ENCODE data around the gene MED1.
"Not testable (repeated sequence)": the region's sequence is repeated elsewhere in the genome, so short reads cannot be mapped to it uniquely, and the experiment has no call there.

The MED1 gene

GRCh38 chr17:39468610-39469009 lies 17.5 kb upstream of the MED1 start:
- H3K36me3 ChIP-seq (ENCODE audit: control insufficient read depth, insufficient read depth, low read length): peaks cover 25% of the 10 kb centered on the region
- H3K27me3 ChIP-seq (ENCODE audit: control insufficient read depth, insufficient read depth, low read length, poor library complexity, severe bottlenecking); H3K27ac ChIP-seq (ENCODE audit: insufficient read depth, low read depth, low read length, poor library complexity, severe bottlenecking); H3K9me3 ChIP-seq (ENCODE audit: control insufficient read depth, low read length); H3K4me3 ChIP-seq (ENCODE audit: insufficient read depth, low read depth, low read length); H3K4me1 ChIP-seq (ENCODE audit: control insufficient read depth, insufficient read depth, low read length): not testable (repeated sequence)
- WGBS, 2 experiments: 90 to 94% methylated on average over 8 to 11 of the region's 11 CpGs

DNA sequence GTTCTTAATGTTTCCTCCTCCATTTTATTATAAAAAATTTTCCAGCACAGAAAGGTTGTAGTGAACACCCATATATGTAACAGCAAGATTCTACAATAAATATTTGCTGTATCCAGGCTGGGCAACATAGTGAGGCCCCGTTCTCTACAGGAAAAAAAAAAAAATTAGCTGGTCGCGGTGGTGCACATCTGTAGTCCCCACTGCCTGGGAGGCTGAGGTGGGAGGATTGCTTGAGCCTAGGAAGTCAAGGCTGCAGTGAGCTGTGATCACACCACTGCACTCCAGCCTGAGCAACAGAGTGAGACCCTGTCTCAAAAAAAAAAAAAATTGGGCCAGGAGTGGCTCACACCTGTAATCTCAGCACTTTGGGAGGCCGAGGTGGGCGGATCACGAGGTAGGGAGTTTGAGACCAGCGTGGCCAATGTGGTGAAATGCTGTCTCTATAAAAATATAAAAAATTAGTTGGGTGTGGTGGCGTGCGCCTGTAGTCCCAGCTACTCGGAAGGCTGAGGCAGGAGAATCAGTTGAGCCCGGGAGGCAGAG lies 13.6 kb upstream of the MED1 start:
- H3K27ac ChIP-seq (ENCODE audit: insufficient read depth, low read depth, low read length, poor library complexity, severe bottlenecking); H3K9me3 ChIP-seq (ENCODE audit: control insufficient read depth, low read length); H3K27me3 ChIP-seq (ENCODE audit: control insufficient read depth, insufficient read depth, low read length, poor library complexity, severe bottlenecking); H3K36me3 ChIP-seq (ENCODE audit: control insufficient read depth, insufficient read depth, low read length); H3K4me1 ChIP-seq (ENCODE audit: control insufficient read depth, insufficient read depth, low read length): not testable (repeated sequence)
- H3K4me3 ChIP-seq (ENCODE audit: insufficient read depth, low read depth, low read length): peak overlapping the region; percentile 97
- 94 to 95% methylated on average over 11 of the region's 11 CpGs for WGBS, 2 experiments

DNA sequence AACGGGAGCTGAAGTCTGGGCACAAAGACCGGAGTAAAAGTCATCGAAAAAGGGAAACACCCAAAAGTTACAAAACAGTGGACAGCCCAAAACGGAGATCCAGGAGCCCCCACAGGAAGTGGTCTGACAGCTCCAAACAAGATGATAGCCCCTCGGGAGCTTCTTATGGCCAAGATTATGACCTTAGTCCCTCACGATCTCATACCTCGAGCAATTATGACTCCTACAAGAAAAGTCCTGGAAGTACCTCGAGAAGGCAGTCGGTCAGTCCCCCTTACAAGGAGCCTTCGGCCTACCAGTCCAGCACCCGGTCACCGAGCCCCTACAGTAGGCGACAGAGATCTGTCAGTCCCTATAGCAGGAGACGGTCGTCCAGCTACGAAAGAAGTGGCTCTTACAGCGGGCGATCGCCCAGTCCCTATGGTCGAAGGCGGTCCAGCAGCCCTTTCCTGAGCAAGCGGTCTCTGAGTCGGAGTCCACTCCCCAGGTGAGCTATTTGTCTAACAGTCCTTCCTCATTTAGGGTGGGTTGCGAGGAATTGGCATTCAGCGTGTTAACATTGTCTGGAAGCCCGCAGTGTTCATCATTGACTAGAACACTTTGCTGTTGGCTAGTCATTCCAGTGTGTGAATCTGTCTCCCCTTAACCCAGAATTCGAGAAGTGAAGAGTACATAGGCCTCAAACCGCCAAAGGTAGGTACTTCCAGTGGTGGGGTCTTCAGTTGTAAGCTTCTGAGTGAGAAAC lies 11.7 kb upstream of the MED1 start:
- Histone ChIP-seq H3K4me3 (ENCODE audit: insufficient read depth, low read depth, low read length) (peak overlapping the region; percentile 97), H3K36me3 (ENCODE audit: control insufficient read depth, insufficient read depth, low read length) (no peaks in the 10 kb centered on the region), H3K9me3 (ENCODE audit: control insufficient read depth, low read length) (no peaks in the 10 kb centered on the region), H3K27me3 (ENCODE audit: control insufficient read depth, insufficient read depth, low read length, poor library complexity, severe bottlenecking) (no peaks in the 10 kb centered on the region), H3K27ac (ENCODE audit: insufficient read depth, low read depth, low read length, poor library complexity, severe bottlenecking) (no peak overlapping the region), H3K4me1 (ENCODE audit: control insufficient read depth, insufficient read depth, low read length) (peaks cover 8% of the 10 kb centered on the region)
- 6 to 9% methylated on average over 28 of the region's 28 CpGs for WGBS, 2 experiments

DNA sequence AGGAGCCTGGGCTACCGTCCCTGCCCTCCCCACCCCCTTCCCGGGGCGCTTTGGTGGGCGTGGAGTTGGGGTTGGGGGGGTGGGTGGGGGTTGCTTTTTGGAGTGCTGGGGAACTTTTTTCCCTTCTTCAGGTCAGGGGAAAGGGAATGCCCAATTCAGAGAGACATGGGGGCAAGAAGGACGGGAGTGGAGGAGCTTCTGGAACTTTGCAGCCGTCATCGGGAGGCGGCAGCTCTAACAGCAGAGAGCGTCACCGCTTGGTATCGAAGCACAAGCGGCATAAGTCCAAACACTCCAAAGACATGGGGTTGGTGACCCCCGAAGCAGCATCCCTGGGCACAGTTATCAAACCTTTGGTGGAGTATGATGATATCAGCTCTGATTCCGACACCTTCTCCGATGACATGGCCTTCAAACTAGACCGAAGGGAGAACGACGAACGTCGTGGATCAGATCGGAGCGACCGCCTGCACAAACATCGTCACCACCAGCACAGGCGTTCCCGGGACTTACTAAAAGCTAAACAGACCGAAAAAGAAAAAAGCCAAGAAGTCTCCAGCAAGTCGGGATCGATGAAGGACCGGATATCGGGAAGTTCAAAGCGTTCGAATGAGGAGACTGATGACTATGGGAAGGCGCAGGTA lies 11.0 kb upstream of the MED1 start:
- no peaks in the 10 kb centered on the region for H3K9me3 ChIP-seq (ENCODE audit: control insufficient read depth, low read length)
- peaks cover 8% of the 10 kb centered on the region for H3K4me1 ChIP-seq (ENCODE audit: control insufficient read depth, insufficient read depth, low read length)
- H3K36me3 ChIP-seq (ENCODE audit: control insufficient read depth, insufficient read depth, low read length): no peaks in the 10 kb centered on the region
- WGBS, 2 experiments: 1 to 2% methylated on average over 31 of the region's 34 CpGs
- H3K4me3 ChIP-seq (ENCODE audit: insufficient read depth, low read depth, low read length): peak overlapping the region; percentile 97
- H3K27me3 ChIP-seq (ENCODE audit: control insufficient read depth, insufficient read depth, low read length, poor library complexity, severe bottlenecking): no peaks in the 10 kb centered on the region
- peak overlapping the region; percentile 97 for H3K27ac ChIP-seq (ENCODE audit: insufficient read depth, low read depth, low read length, poor library complexity, severe bottlenecking)

GRCh38 chr17:39461113-39461925 lies 10.3 kb upstream of the MED1 start, which contains the start of gene CDK12:
Gene CDK12, plus strand, starts transcription at chr17:39461486. Its CDS starts 586 bp downstream, at chr17:39462072.
- 4% methylated on average over 45 to 49 of the region's 51 CpGs for WGBS, 2 experiments
- Histone ChIP-seq H3K27me3 (ENCODE audit: control insufficient read depth, insufficient read depth, low read length, poor library complexity, severe bottlenecking) (no peaks in the 10 kb centered on the region), H3K27ac (ENCODE audit: insufficient read depth, low read depth, low read length, poor library complexity, severe bottlenecking) (peak within 1 kb of the TSS; percentile 97), H3K9me3 (ENCODE audit: control insufficient read depth, low read length) (no peaks in the 10 kb centered on the region), H3K36me3 (ENCODE audit: control insufficient read depth, insufficient read depth, low read length) (no peaks in the 10 kb centered on the region), H3K4me3 (ENCODE audit: insufficient read depth, low read depth, low read length) (peak within 1 kb of the TSS; percentile 97), H3K4me1 (ENCODE audit: control insufficient read depth, insufficient read depth, low read length) (peaks cover 8% of the 10 kb centered on the region)

GRCh38 chr17:39455919-39456318 lies 4.9 kb upstream of the MED1 start:
- Histone ChIP-seq H3K4me1 (ENCODE audit: control insufficient read depth, insufficient read depth, low read length) (no peaks in the 10 kb centered on the region), H3K4me3 (ENCODE audit: insufficient read depth, low read depth, low read length) (no peak overlapping the region), H3K27ac (ENCODE audit: insufficient read depth, low read depth, low read length, poor library complexity, severe bottlenecking) (no peak overlapping the region), H3K27me3 (ENCODE audit: control insufficient read depth, insufficient read depth, low read length, poor library complexity, severe bottlenecking) (no peaks in the 10 kb centered on the region), H3K36me3 (ENCODE audit: control insufficient read depth, insufficient read depth, low read length) (no peaks in the 10 kb centered on the region), H3K9me3 (ENCODE audit: control insufficient read depth, low read length) (no peaks in the 10 kb centered on the region)
- WGBS, 2 experiments: 89 to 91% methylated on average over 4 of the region's 4 CpGs

GRCh38 chr17:39450051-39450450 lies 1.0 kb downstream of the MED1 start:
- no peak overlapping the region for H3K27ac ChIP-seq (ENCODE audit: insufficient read depth, low read depth, low read length, poor library complexity, severe bottlenecking)
- H3K9me3 ChIP-seq (ENCODE audit: control insufficient read depth, low read length): no peaks in the 10 kb centered on the region
- H3K36me3 ChIP-seq (ENCODE audit: control insufficient read depth, insufficient read depth, low read length): peaks cover 15% of the 10 kb centered on the region
- WGBS, 2 experiments: 90 to 93% methylated on average over 13 of the region's 13 CpGs
- H3K4me3 ChIP-seq (ENCODE audit: insufficient read depth, low read depth, low read length): peak overlapping the region; percentile 93
- H3K4me1 ChIP-seq (ENCODE audit: control insufficient read depth, insufficient read depth, low read length): peaks cover 6% of the 10 kb centered on the region
- no peaks in the 10 kb centered on the region for H3K27me3 ChIP-seq (ENCODE audit: control insufficient read depth, insufficient read depth, low read length, poor library complexity, severe bottlenecking)

- Histone ChIP-seq H3K9me3 (ENCODE audit: control insufficient read depth, low read length) (no peaks in the 10 kb centered on the region), H3K4me3 (ENCODE audit: insufficient read depth, low read depth, low read length) (no peak overlapping the region), H3K27ac (ENCODE audit: insufficient read depth, low read depth, low read length, poor library complexity, severe bottlenecking) (no peak overlapping the region), H3K4me1 (ENCODE audit: control insufficient read depth, insufficient read depth, low read length) (peaks cover 6% of the 10 kb centered on the region), H3K36me3 (ENCODE audit: control insufficient read depth, insufficient read depth, low read length) (peaks cover 27% of the 10 kb centered on the region), H3K27me3 (ENCODE audit: control insufficient read depth, insufficient read depth, low read length, poor library complexity, severe bottlenecking) (no peaks in the 10 kb centered on the region)
- WGBS, 2 experiments: 90 to 96% methylated on average over 5 of the region's 5 CpGs
These were observed 3.5 kb downstream of the MED1 start for GRCh38 chr17:39447561-39447960.

- no peak overlapping the region for H3K27ac ChIP-seq (ENCODE audit: insufficient read depth, low read depth, low read length, poor library complexity, severe bottlenecking)
- no peaks in the 10 kb centered on the region for H3K27me3 ChIP-seq (ENCODE audit: control insufficient read depth, insufficient read depth, low read length, poor library complexity, severe bottlenecking)
- H3K4me3 ChIP-seq (ENCODE audit: insufficient read depth, low read depth, low read length): no peak overlapping the region
- H3K36me3 ChIP-seq (ENCODE audit: control insufficient read depth, insufficient read depth, low read length): peaks cover 45% of the 10 kb centered on the region
- H3K9me3 ChIP-seq (ENCODE audit: control insufficient read depth, low read length): no peaks in the 10 kb centered on the region
- H3K4me1 ChIP-seq (ENCODE audit: control insufficient read depth, insufficient read depth, low read length): no peaks in the 10 kb centered on the region
These were observed 7.7 kb downstream of the MED1 start for GRCh38 chr17:39443326-39443725.

- H3K4me1 ChIP-seq (ENCODE audit: control insufficient read depth, insufficient read depth, low read length); H3K9me3 ChIP-seq (ENCODE audit: control insufficient read depth, low read length); H3K27ac ChIP-seq (ENCODE audit: insufficient read depth, low read depth, low read length, poor library complexity, severe bottlenecking); H3K27me3 ChIP-seq (ENCODE audit: control insufficient read depth, insufficient read depth, low read length, poor library complexity, severe bottlenecking); H3K4me3 ChIP-seq (ENCODE audit: insufficient read depth, low read depth, low read length): not testable (repeated sequence)
- WGBS, 2 experiments: 92 to 98% methylated on average over 2 of the region's 2 CpGs
- H3K36me3 ChIP-seq (ENCODE audit: control insufficient read depth, insufficient read depth, low read length): peaks cover 35% of the 10 kb centered on the region
These were observed 11.2 kb downstream of the MED1 start for GRCh38 chr17:39439868-39440267.

Measured in ectodermal cell (in vitro differentiated cells).